H4 (cell line): Measurements from ENCODE around the gene CDHR4. TPM values are rescaled to one million over a fixed set of nuclear protein-coding genes. Genes with fewer than 3 reads are reported as not detected.
"Not testable (repeated sequence)": the region's sequence is repeated elsewhere in the genome, so short reads cannot be mapped to it uniquely, and the experiment has no call there.

Experiments
- DNase-seq: peaks from one replicate; pipeline ENCODE4 v3.0.0-alpha.2; 2015; ENCODE audit warnings: low spot score
- total RNA-seq: library from RNA; depleted of rRNA; stranded (reverse); fragments of >200 nt; shearing (Covaris generic); gene quantifications from 2 replicates; pipeline ENCODE4 v1.2.3, GENCODE V29; 2014

CDHR4 gene
- total RNA-seq, 1 experiment from 2014 or later, result not detected

DNA sequence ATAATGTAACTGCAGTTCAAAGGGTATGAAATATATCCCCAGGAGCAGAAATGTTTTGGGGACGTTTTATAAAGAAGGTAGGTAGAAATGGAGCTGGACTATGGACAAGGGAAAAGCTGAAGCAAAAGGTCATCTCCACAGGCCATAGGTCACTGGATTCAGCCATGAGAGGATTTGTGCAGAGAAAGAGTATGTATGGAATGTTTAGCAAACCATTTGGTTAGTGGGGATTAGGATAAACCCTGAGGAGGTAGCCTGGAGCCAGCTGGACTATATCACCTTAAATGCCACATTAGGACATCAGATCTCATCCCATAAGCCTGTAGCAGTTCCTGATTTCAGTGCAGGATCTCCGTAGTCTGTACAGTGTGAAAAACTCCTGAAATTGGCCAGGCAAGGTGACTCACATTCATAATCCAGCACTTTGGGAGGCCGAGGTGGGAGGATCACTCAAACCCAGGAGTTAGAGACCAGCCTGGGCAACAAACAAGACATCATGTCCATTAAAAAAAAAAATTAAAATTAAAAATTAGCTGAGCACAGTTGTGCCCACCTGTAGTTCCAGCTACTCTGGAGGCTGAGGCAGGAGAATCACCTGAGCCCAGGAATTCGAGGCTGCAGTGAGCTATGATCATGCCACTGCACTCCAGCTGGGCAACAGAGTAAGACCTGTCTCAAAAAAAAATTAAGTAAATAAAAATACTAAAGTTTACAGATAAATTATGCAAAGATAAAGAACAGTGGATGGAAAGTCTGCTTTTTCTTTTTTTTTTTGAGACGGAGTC lies 18.1 kb downstream of the CDHR4 start:
- DNase-seq, result no peak

DNA sequence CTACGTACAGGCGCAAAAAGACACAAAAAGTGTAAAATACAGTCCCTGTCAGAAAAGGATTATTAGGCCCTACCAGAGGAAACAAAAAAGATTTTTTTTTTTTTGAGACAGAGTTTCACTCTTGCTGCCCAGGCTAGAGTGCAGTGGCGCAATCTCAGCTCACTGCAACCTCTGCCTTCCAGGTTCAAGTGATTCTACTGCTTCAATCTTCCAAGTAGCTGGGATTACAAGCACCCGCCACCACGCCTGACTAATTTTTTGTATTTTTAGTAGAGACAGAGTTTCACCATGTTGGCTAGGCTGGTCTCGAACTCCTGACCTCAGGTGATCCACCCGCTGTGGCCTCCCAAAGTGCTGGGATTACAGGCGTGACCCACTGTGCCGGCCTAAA lies 18.7 kb downstream of the CDHR4 start:
- DNase-seq, result not testable (repeated sequence)

DNA sequence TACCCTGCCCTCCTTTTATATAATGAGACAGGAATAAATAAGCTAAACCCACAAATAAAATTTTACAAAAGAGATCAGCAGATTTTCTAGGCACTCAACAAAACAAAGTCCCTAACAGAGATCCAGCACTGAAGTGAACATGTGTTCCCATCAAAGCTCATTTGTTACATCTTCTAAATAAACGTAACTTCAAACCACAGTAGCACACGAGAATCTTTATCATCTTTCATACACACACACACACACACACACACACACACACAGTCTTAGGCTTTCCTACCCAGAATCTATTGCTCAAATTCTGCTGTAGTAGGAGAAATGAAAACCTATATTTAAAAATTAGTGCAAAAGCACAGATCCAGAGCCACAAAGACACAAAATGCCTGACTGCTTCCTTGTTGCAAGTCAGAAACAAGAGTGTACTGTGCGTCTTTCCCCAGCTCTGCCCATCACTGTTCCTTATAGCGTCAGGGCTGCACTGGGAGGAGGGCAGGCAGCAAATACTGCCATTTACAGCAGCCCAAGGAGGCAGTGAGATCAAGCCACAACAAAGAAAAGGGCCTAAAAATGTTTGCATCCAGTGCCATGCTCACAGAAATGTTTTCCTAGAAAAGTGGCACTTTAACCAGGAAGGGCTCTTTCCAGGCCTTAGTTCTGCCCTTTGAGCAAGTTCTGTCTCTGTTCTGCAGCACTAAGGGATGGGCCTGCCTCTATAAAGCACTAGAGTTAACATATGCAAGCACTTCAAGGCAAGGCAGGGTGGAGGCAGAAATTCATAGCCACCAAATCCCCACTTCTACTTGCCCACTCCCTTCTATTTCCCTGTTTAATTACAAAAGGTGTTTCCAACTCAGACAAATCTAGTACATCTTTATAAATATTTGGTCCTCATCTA lies 19.3 kb downstream of the CDHR4 start:
- no peak for DNase-seq

DNA sequence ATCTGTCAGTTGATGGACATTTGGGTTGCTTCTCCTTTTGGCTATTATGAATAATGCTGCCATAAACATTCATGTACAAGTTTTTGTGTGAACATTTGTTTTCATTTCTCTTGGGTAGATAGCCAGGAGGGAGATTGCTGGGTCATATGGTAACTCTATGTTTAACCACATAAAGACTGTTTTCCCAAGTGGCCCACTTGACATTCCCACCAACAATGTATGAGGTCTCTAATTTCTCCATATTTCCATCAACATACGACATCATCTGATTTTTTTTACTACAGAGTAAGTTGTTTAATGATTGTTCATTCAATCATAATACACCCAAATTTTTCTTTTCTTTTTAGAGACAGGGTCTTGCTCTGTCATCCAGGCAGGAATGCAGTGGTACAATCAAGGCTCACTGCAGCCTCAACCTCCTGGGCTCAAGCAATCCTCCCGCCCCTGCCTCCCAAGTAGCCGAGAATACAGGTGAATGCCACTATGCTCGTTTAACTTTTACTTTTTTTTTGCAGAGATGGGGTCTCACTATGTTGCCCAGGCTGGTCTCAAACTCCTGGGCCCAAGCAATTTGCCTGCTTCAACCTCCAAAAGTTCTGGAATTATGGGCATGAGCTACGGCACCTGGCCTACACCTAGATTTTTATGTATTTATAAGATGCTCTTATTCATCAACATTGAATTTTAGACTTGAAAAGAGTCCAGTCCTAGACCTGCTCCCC lies 20.2 kb downstream of the CDHR4 start:
- DNase-seq, result no peak

DNA sequence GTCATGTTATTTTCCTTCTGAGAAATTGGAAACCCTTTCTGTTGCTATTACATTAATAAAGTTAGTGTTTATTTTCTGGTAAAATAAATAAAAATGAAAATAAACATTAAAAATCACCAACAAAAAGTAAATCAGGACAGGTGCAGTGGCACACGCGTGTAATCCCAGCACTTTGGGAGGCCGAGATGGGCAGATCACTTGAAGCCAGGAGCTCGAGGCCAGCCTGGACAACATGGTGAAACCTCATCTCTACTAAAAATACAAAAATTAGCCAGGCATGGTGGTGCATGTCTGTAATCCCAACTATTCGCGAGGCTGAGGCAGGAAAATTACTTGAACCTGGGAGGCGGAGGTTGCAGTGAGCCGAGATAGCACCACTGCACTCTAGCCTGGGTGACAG lies 23.6 kb downstream of the CDHR4 start:
- DNase-seq, result not testable (repeated sequence)

DNA sequence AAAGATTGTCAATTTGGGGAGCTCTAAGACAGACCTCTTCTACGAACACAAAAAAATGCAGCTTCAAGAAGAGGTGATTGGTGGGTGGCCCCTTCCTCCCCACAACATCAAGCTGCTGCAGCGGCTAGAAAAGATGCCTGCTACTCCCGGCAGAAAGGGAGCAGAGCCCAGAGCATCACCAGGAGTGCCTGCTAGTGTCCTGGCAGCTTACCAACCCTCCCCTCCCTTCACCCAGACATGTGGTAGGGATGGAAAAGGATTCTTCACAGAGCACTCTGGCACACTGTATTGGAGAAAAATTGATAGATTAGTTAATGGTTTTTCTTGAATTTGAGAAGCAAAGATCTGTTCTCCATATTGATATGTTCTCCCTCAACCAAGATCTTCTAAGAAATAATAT lies 24.1 kb downstream of the CDHR4 start:
- no peak for DNase-seq

DNA sequence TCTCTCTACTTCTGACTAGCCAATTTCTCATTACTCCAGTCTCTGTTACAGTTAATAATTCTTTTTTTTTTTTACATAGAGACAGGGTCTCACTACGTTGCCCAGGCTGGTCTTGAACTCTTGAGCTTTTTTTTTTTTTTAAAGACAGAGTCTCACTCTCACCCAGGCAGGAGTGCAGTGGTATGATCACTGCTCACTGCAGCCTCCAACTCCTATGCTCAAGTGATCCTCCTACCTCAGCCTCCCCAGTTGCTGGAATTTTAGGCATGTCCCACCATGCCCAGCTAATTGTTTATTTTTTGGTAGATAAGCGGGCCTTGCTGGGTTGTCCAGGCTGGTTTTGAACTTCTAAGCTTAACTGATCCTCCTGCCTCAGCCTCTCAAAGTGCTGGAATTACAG lies 27.0 kb downstream of the CDHR4 start:
- DNase-seq, result no peak

DNA sequence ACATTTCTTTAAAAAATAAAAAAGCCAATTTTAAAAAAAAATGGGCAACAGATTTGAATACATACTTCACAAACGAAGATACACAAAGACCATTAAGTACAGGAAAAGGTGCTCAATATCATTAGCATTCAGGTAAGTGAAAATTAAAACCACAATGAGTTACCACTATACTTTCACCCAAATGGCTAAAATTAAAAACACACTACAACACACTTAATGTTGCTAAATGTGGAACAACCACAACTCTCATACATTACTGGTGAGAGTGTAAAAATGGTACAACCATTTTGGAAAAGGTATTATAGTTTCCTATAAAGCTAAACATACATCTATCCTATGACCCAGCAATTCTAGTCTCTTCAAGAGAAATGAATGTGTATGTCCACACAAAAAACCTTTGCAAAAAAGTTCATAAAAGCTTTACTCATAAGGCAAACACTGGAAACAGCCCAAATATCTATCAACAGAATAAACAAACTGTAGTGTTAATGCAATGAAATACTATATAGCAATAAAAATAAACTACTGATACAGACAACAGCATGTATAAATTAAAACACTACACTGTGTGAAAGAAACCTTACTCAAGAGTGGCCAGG lies 28.2 kb downstream of the CDHR4 start:
- no peak for DNase-seq

DNA sequence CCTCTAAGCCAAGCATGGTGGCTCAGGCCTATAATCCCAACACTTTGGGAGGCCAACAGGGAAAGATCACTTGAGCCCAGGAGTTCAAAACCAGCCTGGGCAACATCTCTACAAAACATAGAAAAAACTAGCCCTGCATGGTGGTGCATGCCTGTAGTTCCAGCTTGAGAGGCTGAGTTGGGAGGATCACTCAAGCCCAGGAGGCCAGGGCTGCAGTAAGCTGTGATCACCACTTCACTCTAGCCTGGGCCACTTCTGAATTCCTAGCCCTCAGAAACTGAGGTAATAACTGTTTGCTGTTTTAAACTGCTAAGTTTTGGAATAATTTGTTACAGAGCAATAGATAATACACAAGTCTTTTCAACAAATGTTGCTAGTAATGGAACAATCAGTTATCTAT lies 29.7 kb downstream of the CDHR4 start:
- DNase-seq, result no peak

DNA sequence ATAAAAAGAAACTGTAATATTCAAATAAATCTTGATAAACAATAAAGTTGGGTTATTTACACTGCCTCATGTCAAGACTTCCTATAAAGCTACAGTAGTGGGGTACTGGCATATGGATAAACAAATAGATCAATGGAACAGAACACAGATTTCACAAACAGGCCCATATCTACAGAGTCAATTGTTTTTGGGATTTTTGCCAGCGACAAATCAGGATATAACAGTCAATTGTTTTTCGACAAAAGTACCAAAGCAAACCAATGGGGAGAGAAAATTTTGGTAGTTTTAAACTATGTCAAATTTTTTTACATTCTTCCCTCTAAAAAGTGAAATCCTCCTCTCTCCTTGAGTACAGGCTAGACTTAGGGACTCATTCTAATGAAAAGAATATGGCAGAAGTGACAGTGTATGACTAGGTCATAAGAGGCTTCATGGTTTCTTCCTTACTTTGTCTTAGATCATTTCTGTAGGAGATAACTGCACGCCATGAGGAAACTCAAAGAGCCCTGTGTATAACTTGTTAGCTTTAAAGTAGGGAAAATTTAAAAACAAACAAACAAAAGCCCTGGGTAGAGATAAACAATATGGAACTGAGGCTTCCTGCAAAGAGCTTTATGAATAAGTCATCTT lies 30.3 kb downstream of the CDHR4 start:
- no peak for DNase-seq

DNA sequence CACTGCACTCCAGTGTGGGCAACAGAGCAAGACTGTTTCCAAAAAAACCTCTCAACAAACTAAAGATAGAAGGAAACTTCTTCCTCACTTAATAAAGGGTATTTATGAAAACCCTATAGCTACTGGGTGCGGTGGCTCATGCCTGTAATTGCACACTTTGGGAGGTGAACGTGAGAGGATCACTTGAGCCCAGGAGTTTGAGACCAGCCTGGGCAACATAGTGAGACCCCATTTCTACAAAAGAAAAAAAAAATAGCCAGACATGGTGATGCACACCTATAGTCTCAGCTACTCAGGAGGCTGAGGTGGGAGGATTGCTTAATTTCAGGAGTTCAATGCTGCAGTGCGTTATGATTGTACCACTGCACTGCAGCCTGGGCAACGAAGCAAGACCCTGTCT lies 35.7 kb downstream of the CDHR4 start:
- no peak for DNase-seq

DNA sequence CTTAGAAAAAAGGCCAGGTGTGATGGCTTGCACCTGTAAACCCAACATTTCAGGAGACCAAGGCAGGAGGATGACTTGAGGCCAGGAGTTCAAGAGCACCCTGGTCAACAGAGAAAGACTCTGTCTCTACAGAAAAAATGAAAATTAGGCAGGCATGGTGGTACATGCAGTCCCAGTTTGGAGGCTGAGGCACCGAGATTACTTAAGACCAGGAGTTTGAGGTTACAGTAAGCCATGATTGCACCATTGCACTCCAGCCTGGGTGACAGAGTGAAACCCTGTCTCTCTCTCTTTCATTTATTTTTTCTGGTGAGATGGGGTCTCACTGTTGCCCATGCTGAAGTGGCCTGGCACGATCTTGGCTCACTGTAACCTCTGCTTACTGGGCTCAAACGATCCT lies 38.0 kb downstream of the CDHR4 start:
- no peak for DNase-seq

DNA sequence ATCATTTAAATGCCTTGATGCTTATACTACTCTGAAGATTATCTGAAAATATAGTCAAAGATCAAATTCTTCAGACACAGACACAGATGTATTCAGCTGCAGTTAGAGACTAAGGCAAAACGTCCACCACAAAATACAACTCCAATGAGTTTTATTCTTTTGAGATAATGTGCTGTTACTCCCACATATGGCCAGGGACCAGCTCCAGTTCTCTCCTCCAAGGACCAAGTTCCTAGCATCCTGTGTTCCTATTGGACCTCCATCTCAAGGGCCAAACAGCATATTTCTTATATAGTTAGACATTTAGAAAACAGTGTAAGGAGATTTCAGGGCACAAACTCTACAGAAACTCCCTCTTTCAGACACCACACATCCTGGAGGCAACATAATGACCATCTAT lies 40.4 kb downstream of the CDHR4 start:
- no peak for DNase-seq

DNA sequence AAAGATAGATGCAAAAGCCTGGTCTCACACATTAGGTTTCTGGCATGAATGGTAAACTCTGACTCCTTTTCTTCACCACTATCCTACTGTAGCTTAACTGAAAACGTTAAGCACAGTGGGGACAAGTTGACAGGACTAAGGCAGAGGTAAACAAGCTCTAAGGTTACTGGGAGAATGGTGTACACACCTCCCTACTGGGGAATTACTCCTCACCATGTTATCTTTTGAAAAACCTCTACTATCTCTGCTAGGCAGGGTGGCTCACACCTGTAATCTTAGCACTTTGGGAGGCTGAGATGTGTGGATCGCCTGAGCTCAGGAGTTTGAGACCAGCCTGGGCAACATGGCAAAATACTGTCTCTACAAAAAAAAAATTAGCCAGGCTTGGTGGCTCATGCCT lies 42.5 kb downstream of the CDHR4 start:
- no peak for DNase-seq

DNA sequence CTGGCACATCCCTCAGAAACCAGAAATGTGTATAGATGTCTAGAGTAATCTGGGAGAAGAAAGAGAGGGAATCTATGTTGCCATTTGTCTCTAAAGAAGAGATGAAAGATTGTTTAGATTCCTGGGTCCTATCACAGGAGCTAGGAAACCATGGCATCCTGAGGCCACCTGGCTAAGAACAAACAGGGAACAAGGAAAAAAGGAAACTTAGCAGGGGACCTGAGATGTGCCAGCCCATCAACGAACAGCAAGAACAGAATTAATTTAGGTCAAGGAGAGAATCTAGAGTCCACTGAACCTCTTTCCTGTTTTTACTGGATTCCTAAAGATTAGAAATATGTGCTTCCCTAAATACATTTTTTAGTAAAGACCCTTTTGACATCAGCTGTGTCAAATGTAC lies 43.6 kb downstream of the CDHR4 start:
- DNase-seq, result no peak

DNA sequence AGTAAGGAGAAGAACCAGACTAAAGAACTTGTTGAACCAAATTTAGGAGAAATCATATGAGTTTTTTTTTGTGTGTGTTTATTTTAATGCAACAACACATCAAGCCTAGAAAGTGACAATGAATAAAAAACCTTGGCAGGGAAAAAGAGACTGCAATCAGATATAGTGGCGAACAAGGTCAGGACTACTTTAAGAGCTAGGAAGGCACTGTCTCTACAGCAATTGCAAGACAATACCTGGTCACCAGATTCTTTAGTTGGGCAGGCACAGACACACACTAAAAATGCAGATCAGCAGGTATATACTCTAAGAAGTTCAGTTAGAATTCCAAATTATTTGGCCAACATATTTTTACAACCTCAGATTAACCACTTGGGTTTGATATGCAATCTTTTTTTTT lies 45.1 kb downstream of the CDHR4 start:
- DNase-seq, result no peak

DNA sequence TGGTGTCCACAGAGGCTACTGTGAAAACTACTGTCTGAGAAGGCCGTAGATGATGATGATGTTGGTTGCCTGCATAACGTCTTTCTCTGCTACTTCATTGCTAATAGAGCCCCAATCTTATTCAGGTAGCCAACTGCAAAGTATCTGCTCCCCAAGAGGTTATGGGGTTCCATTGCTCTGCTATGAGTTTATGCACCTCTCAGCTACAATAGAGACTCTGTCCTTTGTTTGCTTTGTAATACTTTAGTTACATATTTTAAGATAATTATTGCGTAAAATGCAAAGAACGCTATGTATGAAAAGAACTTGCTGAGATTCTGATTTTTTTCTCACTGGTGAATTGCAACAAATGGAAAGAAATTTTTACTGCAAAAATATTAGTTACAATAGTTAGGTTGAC lies 48.2 kb downstream of the CDHR4 start:
- no peak for DNase-seq

DNA sequence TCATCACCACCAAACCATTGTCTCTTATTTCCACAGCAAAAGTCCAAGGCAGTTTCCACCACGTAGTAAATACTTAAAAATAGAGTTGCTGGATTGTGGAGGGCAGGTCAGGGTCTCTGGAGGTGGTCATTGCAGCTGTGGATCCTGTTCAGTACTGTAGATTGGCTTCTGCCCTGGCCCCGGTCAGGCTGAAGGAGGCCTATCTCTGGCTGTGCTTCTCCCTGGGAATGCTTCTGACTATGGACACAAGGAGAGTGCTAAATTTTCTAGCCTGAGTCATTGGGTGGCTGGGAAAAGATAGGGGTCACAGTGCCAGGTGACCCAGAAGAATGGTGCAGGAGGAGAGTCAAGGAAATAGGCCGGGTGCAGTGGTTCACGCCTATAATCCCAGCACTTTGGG lies 49.6 kb downstream of the CDHR4 start:
- no peak for DNase-seq

DNA sequence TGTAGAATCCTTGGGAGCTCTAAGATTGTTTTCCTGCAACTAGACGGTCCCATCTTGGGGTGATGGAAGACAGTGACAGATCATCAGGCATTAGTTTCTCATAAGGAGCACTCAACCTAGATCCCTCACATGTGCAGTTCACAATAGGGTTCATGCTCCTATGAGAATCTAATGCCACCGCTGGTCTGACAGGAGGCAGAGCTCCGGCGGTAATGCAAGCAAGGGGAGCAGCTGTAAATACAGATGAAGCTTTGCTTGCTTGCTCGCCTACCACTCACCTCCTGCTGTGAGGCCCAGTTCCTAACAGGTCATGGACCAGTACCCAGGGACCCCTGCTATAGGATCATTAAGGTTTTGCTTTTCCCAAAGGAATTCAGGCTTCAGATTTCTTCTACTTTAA lies 50.8 kb downstream of the CDHR4 start:
- DNase-seq, result not testable (repeated sequence)

DNA sequence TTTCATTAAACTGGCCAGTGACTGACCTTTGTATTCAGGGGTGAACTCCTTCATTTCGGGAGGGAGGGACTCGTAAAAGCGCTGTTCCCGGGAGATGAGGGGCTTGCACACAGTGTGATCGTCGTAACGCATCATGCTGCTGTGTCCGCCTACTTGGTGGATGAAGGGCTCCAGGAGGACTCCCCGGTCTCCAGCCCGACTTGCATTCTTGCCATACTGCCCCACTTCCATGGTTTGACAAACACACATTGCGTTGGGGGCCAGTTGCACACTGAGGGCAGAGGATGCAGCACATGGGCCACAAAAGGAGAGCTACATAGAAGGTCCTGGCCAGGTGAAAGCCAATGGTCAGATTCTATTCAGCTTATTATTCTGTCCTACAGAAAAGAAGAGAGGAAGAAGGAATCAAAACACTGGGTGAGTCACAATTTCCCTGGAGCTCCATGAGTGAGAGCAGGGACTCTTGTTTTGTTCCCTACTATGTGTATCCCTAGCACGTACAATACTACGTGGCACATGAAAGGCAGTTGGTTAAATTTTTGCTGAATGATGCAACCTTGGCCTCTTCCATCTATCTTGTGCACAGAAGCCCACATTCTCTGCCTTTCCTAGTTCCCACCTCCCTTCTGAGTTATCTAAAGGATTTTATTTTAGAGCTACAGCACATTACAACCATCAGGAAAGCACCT lies 51.7 kb downstream of the CDHR4 start:
- DNase-seq, result no peak

DNA sequence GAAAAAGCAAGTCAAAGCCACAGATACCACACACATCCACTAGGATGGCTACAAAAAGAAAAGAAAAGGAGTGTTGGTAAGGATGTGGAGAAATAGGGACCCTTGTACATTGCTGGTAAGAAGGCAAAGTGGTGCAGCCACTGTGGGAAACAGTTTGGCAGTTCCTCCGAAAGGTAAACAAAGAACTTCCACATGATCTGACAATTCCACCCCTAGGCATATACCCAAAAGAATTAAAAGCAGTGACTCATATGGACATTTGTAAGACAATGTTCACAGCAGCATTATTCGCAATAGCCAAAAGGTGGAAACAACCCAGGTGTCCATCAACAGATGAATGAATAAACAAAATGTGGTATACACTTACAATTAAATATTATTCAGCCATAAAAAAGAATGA lies 53.7 kb downstream of the CDHR4 start:
- DNase-seq, result no peak
